HL-60 (cell line): Measurements from ENCODE around the gene FAM204A.

Experiments
- CTCF ChIP-seq: IDR thresholded peaks from one replicate; pipeline ENCODE4 v1.5.1; 2011; ENCODE audit warnings: low read length, control low read depth, inconsistent platforms; ENCODE audit not compliant: insufficient read depth
- GABPA ChIP-seq: IDR thresholded peaks from 2 replicates; pipeline ENCODE4 v1.6.1; 2012; ENCODE audit warnings: low read depth
- POLR2AphosphoS5 ChIP-seq: IDR thresholded peaks from 2 replicates; pipeline ENCODE4 v1.6.1; 2012; ENCODE audit warnings: low read depth
- REST ChIP-seq: IDR thresholded peaks from 2 replicates; pipeline ENCODE4 v1.6.1; 2012; ENCODE audit warnings: low read depth; ENCODE audit not compliant: insufficient replicate concordance

GRCh38 chr10:118321724-118322575 is 20.2 kb downstream of the FAM204A start:
- no peak for TF ChIP-seq CTCF
- no peak for TF ChIP-seq POLR2AphosphoS5
- no peak for TF ChIP-seq GABPA
- no peak for TF ChIP-seq REST
